Measurements from ENCODE around the gene DCTN4.
"Not testable (repeated sequence)": the region's sequence is repeated elsewhere in the genome, so short reads cannot be mapped to it uniquely, and the experiment has no call there.

Gene DCTN4

GRCh38 chr5:150778517-150779396 lies 19.9 kb upstream of the DCTN4 start, which contains the start of gene SMIM3:
SMIM3 (plus strand) TSS chr5:150778757; CDS start chr5:150795441, 16,684 bp downstream.
- DNase-seq (ENCODE audit: low read depth): no peak

DNA sequence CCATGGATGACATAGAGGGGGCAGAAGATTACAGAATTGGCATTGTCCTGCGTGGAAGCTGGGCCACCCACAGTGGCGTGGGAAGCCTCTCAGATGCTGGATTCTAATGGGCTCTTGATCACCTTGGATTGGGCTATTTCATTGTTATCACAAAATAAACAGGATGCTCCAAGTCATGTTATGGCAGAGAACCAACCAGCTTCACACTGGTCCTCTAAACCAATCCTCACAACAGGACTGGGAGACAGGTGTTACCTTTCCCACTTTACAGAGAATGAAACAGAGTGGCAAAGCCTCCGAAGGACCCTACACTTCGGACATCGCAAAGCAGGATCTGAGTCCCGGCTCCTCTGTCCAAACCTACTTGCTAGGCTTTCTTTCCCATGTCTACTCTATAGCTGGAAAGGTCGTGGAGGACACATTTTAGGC lies 19.3 kb upstream of the DCTN4 start:
- no peak for DNase-seq (ENCODE audit: low read depth)

DNA sequence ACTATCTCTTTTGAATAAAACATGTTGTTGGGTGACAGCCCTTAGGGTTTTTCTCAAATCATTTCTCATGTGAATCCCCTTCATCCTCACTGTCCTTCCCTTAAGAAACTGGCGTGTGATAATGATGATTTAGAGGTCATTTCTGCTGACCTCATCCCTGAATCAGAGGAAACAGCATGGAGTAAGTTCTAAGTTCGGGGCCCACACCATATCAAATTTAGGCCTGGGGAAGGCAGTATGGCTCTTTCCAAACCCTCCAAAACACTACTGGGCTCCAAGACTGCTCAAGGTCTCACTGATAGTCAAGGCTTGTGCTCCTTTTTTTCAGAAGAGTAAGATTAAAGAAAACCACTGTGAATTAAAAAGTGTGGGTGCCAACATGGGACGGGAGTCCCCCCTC lies 18.9 kb upstream of the DCTN4 start:
- DNase-seq (ENCODE audit: low read depth): no peak

DNA sequence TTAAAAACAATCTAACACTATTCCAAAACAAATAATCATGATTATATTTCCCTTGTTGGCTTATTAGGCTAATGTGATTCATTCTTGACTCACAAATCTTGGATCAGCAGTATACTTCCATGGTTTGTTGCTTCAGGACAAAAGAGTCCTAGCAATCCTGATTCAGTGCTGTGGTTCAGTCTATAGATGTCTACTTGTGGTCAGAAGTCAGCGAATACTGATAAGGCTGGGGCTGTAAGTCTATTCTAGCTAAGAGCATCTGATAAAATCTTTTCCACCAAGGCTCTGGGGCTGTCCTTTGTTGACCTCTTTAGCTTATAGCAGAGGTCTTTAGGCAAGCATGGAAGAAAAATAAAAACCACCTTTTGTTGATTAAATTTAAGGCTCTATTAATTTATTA lies 15.3 kb upstream of the DCTN4 start:
- DNase-seq (ENCODE audit: low read depth): no peak

GRCh38 chr5:150771034-150771795 lies 12.4 kb upstream of the DCTN4 start:
- no peak for DNase-seq (ENCODE audit: low read depth)

DNA sequence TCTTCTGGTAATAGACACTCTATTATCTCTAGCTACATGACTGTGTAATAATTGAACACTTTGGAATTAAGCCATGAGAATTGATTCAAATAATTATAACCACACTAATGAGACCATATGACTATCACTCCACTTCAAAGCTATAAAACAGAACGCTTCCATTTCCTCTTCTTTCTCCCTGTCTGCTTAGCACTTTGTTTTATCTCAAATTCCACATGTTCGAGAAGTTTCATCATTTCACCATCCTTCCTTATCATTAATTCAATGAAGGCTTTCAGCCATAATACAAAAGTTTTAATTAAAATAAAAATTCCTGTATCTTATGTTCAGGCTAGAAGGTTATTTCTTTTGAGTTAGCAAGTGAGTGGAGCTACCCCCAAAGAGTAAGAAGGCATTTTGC lies 7.4 kb upstream of the DCTN4 start:
- no peak for DNase-seq (ENCODE audit: low read depth)

- DNase-seq (ENCODE audit: low read depth): no peak
Observed at GRCh38 chr5:150765799-150766169, 7.0 kb upstream of the DCTN4 start.

GRCh38 chr5:150765011-150765798 lies 6.4 kb upstream of the DCTN4 start:
- no peak for DNase-seq (ENCODE audit: low read depth)

DNA sequence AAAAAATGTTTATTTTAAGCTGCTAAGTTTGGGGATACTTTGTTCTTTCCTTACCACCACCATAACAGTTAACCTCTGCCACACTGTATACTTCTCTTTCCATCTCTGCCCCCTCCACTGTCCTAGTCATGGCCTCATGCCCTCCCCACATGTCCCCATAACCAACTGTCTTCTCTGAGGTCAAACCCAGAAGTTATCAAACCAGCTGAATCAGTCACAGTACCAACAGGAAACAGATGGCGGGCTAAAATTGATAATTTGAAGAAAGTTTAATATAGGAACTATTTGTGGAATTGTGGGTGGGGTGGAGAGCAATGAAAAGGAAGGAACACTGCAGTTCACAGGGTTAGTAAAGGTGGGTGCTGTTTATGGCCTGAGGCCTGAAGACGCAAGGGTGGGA lies 5.7 kb upstream of the DCTN4 start:
- DNase-seq (ENCODE audit: low read depth): no peak

DNA sequence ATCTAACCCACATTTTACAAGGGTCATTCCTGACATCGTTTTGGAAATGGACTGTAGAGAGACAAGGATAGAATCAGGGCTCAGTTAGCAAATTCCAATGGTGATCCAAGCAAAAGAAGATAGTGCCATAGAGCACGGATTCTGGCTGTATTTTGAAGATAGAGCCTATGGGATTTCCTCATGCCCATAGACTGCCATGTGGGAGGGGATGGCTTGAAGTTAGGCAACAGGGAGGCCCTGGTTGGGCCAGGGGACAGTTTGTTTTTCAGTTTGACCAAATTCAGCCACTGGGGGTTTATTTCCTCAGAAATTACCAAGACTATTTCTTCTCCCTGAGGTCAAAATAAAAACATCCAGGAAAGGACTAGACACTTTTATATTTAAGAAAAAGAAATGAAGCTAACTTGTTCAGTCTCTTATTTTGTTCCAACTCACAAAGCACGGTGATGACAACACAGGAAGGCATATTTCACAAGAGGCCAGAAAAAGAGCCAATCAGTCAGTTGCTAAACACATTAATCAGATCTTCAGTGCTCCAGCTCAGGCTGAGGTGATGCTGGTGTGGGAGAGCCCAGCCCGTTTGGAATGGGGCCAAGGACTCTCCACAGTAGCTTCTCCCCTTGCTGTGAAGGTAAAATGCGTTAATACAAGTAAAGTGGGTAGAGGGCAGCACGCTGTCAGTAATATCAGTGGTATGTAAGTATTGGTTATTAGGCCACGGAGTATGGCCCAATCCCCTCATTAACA lies 4.4 kb upstream of the DCTN4 start:
- peak; percentile 51 for DNase-seq (ENCODE audit: low read depth)

GRCh38 chr5:150762211-150762610 lies 3.4 kb upstream of the DCTN4 start:
- DNase-seq (ENCODE audit: low read depth): no peak

DNA sequence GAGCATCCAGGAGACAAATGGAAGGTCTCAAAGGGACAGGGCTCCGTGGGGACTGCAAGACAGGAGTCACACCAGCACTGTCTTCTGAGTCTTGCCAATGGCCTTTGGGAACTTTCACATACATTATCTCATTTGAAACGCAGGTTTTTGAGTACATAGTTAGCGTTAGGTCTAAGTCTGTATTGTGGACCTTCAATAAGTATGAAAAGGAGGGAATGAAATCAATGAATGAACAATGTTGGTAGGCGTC lies 442 bp upstream of the DCTN4 start:
- DNase-seq (ENCODE audit: low read depth): no peak

- no peak for DNase-seq (ENCODE audit: low read depth)
Observed at GRCh38 chr5:150758203-150758530, 650 bp downstream of the DCTN4 start.

DNA sequence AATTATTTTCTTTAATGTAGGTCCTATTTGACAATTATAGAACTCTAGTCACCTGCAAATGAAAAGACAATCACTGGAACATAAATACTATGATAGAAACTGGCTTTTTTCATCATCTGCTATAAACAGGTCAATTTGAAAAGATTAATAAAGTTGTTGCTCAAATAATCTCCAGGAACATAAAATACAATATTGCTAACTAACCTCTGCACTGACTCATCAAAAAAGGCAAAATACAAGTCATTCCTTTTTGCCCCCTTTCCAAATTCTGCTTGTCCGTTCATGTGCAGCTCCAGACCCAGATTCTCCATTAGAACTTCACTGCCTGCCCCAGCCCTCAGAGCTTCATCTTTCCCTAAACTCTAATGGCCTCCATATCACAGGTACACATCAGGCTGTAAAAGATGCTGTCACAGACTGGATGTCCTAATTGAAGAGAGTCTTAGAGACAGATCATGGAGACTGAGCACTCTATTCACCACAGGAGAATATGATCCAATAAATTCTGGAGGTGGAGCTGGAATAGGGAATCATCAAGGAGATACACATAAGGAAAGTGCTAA lies 1.6 kb downstream of the DCTN4 start:
- no peak for DNase-seq (ENCODE audit: low read depth)

DNA sequence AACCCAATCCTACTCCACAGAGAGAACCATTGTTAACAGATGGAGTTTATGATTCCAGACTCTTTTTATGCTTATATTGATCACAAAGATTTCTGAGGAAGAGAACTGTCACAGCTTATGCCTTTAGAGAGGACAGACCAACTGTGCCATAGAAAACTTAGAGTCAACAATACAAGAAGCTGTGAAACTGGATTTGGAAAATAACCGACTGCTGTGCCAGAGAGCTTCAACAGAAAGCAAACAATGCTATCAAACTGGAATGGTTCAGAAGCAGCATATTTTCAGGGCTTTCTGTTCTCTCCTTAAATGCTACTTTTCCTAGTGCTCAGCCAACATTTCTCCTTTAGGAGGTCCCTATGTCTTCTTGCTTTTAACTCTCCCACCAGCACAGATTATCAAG lies 5.0 kb downstream of the DCTN4 start:
- DNase-seq (ENCODE audit: low read depth): no peak

GRCh38 chr5:150753463-150753862 lies 5.4 kb downstream of the DCTN4 start:
- no peak for DNase-seq (ENCODE audit: low read depth)

DNA sequence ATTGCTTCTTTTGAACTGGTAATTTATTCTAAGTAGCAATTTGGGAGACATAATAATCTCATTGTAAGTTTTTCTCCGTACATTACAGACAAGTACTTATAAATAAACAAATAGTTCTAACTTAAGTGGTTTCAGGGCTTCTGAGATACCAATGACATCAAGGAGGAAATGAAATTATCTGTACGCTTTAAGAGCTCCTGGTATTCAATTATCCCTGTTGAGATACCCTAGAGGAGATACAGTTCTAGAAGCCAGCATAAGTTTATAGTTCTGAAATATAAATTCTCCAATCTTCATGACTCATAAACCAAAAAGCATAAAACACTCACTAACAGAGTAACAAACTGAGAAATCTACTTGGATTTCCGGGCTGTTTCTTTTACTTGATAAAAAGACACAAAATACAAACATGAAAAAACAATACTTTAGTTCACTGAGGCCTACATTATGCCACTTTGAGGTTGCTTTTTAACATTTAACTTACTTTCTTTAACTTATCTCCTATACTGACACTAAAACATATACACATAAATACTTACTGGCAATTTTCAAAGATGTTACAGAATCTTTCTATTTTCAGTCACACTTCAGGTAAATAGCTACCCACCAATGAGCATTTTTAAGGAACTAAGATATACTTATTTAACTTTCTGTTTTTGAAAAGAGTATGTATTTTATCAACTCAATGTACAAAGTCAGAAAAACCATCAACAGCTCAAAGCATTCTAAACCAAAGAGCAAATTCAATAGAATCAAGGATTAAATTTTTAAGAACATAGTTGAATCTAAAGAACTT lies 7.5 kb downstream of the DCTN4 start:
- DNase-seq (ENCODE audit: low read depth): no peak

DNA sequence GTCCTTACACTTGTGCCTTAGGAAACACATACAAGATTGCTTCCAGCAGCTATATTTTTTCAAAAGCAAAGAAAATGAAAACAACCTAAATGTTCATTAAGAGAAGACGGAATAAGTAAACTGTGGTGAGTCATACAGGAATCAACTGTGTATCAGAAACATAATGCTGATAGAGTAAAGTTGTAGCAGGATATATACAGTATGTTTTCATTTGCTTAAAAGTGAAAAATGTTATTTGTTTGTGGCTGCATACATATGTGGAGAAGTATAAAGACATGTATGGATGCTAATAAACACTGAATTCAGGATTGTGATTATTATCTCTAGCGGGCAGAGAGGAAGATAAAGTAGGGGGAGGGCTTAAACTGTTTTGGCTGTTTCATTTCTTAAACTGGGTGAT lies 8.3 kb downstream of the DCTN4 start:
- DNase-seq (ENCODE audit: low read depth): no peak

DNA sequence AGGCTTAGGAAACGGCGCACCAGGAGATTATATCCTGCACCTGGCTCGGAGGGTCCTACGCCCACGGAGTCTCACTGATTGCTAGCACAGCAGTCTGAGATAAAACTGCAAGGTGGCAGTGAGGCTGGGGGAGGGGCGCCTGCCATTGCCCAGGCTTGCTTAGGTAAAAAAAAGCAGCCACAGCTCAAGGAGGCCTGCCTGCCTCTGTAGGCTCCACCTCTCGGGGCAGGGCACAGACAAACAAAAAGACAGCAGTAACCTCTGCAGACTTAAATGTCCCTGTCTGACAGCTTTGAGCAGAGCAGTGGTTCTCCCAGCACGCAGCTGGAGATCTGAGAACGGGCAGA lies 15.7 kb downstream of the DCTN4 start:
- not testable (repeated sequence) for DNase-seq (ENCODE audit: low read depth)

- DNase-seq (ENCODE audit: low read depth): not testable (repeated sequence)
Observed at GRCh38 chr5:150742455-150743141, 16.2 kb downstream of the DCTN4 start.

DNA sequence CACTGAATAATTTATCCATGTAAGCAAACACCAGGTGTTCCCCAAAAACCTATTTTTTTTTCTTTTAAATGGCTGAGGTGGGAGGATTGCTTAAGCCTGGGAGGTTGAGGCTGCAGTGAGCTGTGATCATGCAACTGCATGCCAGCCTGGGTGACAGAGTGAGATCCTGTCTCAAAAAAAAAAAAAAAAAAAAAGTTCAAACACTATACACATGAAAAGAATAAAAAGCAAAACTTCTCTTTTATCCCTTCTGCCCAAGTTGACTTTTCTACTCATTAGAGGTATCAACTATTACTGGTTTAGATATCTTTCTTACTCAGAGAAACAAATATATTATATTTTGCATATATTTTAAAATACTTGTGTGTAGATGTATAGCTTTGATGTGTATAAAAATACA lies 17.8 kb downstream of the DCTN4 start:
- no peak for DNase-seq (ENCODE audit: low read depth)

Data from fibroblast of the conjunctiva (primary cell).